ENCODE data around the gene KRTAP5-2.
A peak's percentile ranks its signal among the peaks of the same experiment; 100 is the strongest.

KRTAP5-2 gene

DNA sequence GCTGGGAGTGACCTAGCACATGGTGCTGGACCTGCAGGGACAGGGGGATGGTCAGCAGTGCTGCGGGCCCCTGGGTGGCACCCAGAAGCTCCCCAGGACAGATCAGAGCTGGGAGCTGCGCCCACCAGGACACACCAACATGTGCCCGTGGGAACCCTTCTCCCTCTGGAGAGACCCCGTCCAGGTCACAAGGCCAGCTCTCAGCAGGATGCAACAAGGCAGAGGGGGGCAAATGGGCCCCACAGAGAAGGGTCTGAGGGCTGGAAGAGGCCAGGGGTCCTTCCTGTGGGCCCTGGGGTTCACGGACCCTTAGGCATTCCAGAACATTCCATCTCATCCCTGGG lies 32.2 kb downstream of the KRTAP5-2 start:
- Histone ChIP-seq H3K27me3 (no peaks in the 10 kb centered on the region), H3K4me3 (ENCODE audit: low read depth, low read length) (no peak overlapping the region), H3K9me3 (no peaks in the 10 kb centered on the region), H3K36me3 (no peaks in the 10 kb centered on the region), H3K4me1 (peaks cover 7% of the 10 kb centered on the region)
- no peak for DNase-seq
- no peak for TF ChIP-seq CTCF (IDR thresholded peaks at IDR 0.05; ENCODE audit: low read depth, low read length)

DNA sequence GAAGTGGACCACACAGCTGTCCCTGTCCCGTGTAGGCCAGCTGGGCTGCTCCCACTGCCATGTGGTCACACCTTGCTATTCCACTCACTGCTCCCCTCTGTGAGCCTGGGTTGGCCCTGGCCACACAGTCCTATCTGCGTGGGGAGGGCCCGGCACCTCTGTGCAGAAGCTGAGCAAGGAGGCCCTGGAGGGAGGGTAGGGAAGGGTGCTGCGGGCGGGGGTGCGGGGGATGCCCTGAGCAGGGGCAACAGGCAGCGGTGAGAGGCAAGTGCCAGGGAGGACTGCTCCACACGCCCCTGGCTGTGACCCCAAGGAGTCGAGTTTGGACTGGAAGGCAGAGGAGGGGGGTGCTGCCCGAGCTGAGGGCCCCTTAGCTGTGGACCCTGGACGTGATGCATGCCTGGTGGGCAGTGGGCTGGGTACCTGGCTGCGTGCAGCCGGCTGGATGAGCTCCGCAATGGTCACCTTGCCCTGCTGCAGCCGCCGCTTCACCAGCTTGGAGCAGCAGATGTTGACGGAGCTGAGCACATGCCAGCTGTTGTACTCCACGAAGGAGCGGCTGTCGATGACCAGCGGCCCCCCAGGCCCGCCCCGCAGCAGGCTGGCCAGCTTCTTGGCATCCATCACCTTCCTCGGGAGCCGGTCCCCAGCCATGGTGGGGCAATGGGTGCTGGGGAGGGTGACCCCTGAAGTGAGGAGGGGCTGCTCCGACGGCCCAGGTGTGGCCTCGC lies 32.8 kb downstream of the KRTAP5-2 start:
- no peaks in the 10 kb centered on the region for H3K9me3 ChIP-seq
- no peak for DNase-seq
- TF ChIP-seq CTCF (IDR thresholded peaks at IDR 0.05; ENCODE audit: low read depth, low read length) = no peak
- peaks cover 5% of the 10 kb centered on the region for H3K4me1 ChIP-seq
- no peaks in the 10 kb centered on the region for H3K27me3 ChIP-seq
- H3K4me3 ChIP-seq (ENCODE audit: low read depth, low read length) = no peak overlapping the region
- no peaks in the 10 kb centered on the region for H3K36me3 ChIP-seq

- peak; percentile 73 for DNase-seq
- Histone ChIP-seq H3K27me3 (no peaks in the 10 kb centered on the region), H3K36me3 (no peaks in the 10 kb centered on the region), H3K9me3 (no peaks in the 10 kb centered on the region), H3K4me1 (peaks cover 4% of the 10 kb centered on the region; the same call in 1 of the 2 replicates), H3K4me3 (ENCODE audit: low read depth, low read length) (no peak overlapping the region)
- TF ChIP-seq CTCF (IDR thresholded peaks at IDR 0.05; ENCODE audit: low read depth, low read length) = no peak
Observed at GRCh38 chr11:1564535-1565172, 33.4 kb downstream of the KRTAP5-2 start.

- H3K36me3 ChIP-seq = no peaks in the 10 kb centered on the region
- DNase-seq = no peak
- H3K4me1 ChIP-seq = peaks cover 4% of the 10 kb centered on the region; the same call in 1 of the 2 replicates
- H3K27me3 ChIP-seq = no peaks in the 10 kb centered on the region
- no peak for TF ChIP-seq CTCF (IDR thresholded peaks at IDR 0.05; ENCODE audit: low read depth, low read length)
- no peaks in the 10 kb centered on the region for H3K9me3 ChIP-seq
- no peak overlapping the region for H3K4me3 ChIP-seq (ENCODE audit: low read depth, low read length)
Observed at GRCh38 chr11:1563697-1564534, 34.2 kb downstream of the KRTAP5-2 start.

GRCh38 chr11:1563149-1563638 lies 34.9 kb downstream of the KRTAP5-2 start:
- TF ChIP-seq CTCF (IDR thresholded peaks at IDR 0.05; ENCODE audit: low read depth, low read length) = no peak
- DNase-seq = no peak
- Histone ChIP-seq H3K4me1 (peaks cover 4% of the 10 kb centered on the region; the same call in 1 of the 2 replicates), H3K27me3 (no peaks in the 10 kb centered on the region), H3K36me3 (no peaks in the 10 kb centered on the region), H3K9me3 (no peaks in the 10 kb centered on the region), H3K4me3 (ENCODE audit: low read depth, low read length) (no peak overlapping the region)
